CD4-positive, alpha-beta T cell treated with Interleukin-21 for 1 hour (primary cell): ENCODE data around the gene SORCS2.

Source experiments
- DNase-seq: peaks from one replicate; pipeline ENCODE4 v3.0.0-alpha.2; 2020

The SORCS2 gene

GRCh38 chr4:7248857-7249256 is 56.5 kb downstream of the SORCS2 start:
- no peak for DNase-seq

GRCh38 chr4:7251321-7251720 is 59.0 kb downstream of the SORCS2 start:
- DNase-seq: no peak

- no peak for DNase-seq
Observed at GRCh38 chr4:7252051-7252450, 59.7 kb downstream of the SORCS2 start.

- DNase-seq: no peak
Observed at GRCh38 chr4:7252510-7253340, 60.4 kb downstream of the SORCS2 start.

- DNase-seq: no peak
Observed at GRCh38 chr4:7253341-7253700, 61.0 kb downstream of the SORCS2 start.

- no peak for DNase-seq
Observed at GRCh38 chr4:7253837-7254236, 61.5 kb downstream of the SORCS2 start.

GRCh38 chr4:7254736-7255487 is 62.6 kb downstream of the SORCS2 start:
- no peak for DNase-seq

GRCh38 chr4:7255488-7255881 is 63.1 kb downstream of the SORCS2 start:
- no peak for DNase-seq

GRCh38 chr4:7255996-7256395 is 63.7 kb downstream of the SORCS2 start:
- DNase-seq: no peak

GRCh38 chr4:7256984-7257810 is 64.9 kb downstream of the SORCS2 start:
- DNase-seq: no peak

- no peak for DNase-seq
Observed at GRCh38 chr4:7259039-7259438, 66.7 kb downstream of the SORCS2 start.

GRCh38 chr4:7260569-7260968 is 68.2 kb downstream of the SORCS2 start:
- no peak for DNase-seq

- no peak for DNase-seq
Observed at GRCh38 chr4:7261087-7261486, 68.7 kb downstream of the SORCS2 start.

- no peak for DNase-seq
Observed at GRCh38 chr4:7261536-7261935, 69.2 kb downstream of the SORCS2 start.

- no peak for DNase-seq
Observed at GRCh38 chr4:7262134-7262533, 69.8 kb downstream of the SORCS2 start.

GRCh38 chr4:7263166-7263565 is 70.8 kb downstream of the SORCS2 start:
- DNase-seq: no peak

GRCh38 chr4:7264694-7265093 is 72.4 kb downstream of the SORCS2 start:
- no peak for DNase-seq

GRCh38 chr4:7266525-7267292 is 74.4 kb downstream of the SORCS2 start:
- DNase-seq: no peak

GRCh38 chr4:7267829-7268228 is 75.5 kb downstream of the SORCS2 start:
- DNase-seq: no peak

- no peak for DNase-seq
Observed at GRCh38 chr4:7268941-7269340, 76.6 kb downstream of the SORCS2 start.

GRCh38 chr4:7270121-7270520 is 77.8 kb downstream of the SORCS2 start:
- no peak for DNase-seq

GRCh38 chr4:7272404-7272803 is 80.1 kb downstream of the SORCS2 start:
- DNase-seq: no peak
